DMS 273 (cell line): ENCODE data around the gene RANBP1.

Experiments
- DNase-seq: peaks from one replicate; lab custom pipeline; 2025; ENCODE audit not compliant: unreplicated experiment; lab: John Stamatoyannopoulos, UW

RANBP1 gene

DNA sequence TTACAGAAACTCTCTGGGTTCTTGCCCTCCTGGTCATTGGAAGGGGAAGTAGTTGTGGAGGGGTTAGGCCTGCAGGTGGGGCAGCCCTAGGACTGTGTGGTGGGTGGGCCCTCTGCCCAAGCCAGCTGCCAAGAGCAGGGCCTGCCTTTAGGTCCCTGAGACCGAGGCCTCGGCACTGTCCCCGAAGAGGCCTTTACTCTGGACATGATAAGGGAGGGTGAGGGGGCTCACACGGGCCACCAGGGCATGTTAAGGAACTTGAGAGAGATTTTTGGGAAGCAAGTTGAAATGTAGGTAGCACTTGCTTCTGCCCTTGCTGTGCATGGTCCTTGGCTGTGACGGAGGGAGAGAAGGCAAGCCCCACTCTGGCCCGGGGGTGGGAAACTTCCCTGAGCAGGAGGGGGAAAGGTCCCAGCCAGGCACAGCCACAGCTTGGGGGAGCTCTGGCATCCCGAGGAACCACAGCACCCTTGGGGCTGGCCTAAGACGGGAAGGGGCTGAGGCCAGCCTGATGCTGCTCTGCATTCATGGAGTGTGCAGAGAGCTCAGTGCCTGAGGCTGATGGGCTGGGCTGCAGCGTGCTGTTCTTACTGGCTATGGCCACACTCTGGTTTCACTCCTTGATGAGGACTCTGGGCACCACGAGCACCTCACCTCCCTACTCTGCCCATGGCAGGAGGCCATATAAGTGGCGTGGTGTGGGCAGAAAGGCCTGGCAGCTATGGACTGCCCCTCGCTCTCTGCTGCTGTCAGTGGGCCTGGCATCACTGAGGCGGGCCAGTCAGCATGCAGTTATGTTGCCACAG, 7.8 kb upstream of the RANBP1 start:
- DNase-seq, result no peak

DNA sequence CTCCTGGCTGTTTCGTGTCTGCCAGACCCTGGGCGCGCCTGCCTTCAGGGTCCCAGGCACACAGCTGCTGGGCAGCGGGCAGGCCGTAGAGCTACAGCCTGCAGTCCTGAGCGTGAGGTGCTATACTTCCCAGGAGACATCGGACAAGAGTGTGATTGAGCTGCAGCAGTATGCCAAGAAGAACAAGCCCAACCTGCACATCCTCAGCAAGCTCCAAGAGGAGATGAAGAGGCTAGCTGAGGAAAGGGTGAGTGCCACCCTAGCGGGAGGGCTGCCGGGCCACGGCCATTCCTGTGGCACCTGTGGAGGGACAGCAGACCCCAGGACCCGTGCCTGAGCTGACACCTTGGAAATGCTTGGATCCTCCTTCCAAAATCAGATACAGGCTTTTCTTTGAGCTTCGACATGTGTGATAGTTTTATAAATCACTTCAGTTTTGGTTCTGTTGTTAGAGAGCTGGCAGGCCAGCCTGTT, 7.1 kb upstream of the RANBP1 start:
- DNase-seq, result no peak

DNA sequence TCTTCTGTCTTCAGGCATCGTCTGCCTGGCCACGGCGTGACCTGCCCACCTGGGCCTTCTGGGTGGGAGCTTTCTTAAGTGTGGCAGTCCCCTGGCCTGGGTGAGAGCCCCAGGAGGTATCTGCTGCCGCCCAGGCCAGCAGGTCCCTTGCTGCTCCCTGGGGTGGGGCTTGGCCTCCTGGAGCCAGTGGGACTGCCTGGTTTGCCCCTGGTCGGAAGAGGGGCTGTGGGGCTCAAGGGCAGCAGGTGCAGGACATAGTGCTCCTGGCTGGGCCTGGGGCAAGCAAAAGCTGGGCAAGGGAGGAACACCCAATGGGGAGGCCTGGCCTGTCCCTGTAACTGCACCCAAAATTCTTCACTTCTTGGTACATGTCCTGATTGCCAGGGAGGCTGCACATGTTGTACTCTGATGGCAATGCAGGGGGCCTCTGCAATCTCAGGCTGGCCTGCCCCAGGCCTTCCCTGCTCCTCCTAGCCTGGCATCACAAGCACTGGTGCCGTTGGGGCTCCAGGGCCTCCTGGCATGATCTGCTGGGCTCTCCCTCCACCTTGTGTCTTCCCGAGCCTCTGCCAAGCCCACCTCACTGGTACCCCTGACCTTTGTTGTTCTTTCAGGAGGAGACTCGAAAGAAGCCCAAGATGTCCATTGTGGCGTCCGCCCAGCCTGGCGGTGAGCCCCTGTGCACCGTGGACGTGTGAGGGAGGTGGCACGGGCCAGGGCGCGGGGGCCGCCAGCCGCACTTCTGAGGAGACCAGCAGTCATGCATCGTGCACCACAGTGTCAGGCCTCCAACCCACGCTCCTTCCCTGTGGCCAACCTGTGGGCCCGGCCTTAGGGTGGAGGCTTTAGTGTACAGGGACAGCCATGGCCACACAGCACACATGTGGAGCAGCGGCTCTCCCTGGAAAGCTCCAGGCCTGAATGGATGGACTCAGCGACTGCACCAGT, 6.2 kb upstream of the RANBP1 start:
- DNase-seq, result no peak

DNA sequence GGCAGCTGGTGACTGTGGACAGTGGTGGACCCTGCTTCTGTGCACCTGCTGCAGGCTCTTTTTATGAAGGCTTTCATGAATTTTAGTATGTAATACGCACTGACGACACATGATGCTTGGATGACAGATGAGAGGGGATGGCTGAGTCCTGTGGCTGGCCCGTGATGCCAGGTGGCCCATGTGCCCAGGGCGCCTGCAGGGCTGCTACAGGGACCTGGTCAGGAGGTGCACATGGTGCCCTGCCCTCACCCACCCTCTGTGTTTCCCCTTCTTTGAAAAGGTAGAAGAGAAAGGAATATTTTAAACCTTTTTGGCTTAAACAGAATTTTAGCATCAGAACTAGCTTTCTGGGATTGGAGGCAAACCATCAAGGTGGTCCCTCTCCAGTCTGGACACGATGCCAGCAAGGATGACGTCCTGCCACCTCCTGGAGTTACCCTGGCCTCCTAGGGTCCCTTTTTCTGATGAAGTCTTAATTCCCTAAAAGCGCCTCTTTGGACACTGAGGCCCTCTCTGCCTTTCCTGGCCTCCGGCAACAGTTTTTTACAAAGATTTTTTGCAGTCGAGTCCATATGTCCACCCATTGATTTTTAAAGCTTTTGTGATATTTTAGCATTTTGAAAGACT, 5.4 kb upstream of the RANBP1 start:
- DNase-seq, result no peak

DNA sequence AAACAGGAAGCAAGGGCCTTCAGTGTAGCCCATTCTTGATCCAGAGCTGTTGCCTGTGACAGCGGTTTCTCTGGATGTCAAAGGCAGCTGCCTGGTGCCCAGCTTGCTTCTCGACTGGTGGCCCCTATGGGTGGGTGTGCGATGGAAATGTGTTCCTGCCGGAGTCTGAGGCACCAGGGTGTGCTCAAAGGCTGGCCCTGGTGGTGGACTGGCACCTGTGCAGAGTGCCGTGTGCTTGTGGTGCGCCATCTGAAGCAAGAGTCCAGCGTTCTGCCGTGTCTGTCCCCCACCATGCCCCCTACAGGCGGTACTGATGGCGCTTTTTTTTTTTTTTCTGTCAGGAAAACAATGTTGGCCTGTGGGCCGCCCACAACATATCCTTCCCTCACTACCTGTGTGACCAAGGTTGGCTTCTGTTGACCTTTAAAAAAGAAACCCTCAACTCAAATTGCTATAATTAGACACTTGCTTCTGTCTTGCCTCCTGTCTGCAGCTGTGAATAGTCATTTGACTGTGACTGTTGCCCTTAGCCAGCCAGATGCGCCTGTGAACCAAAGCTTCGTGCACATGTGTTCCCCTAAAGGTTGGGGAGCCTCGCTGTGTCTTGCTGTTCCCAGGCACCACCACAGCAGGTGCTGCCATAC, 4.7 kb upstream of the RANBP1 start:
- DNase-seq, result peak; percentile 74

DNA sequence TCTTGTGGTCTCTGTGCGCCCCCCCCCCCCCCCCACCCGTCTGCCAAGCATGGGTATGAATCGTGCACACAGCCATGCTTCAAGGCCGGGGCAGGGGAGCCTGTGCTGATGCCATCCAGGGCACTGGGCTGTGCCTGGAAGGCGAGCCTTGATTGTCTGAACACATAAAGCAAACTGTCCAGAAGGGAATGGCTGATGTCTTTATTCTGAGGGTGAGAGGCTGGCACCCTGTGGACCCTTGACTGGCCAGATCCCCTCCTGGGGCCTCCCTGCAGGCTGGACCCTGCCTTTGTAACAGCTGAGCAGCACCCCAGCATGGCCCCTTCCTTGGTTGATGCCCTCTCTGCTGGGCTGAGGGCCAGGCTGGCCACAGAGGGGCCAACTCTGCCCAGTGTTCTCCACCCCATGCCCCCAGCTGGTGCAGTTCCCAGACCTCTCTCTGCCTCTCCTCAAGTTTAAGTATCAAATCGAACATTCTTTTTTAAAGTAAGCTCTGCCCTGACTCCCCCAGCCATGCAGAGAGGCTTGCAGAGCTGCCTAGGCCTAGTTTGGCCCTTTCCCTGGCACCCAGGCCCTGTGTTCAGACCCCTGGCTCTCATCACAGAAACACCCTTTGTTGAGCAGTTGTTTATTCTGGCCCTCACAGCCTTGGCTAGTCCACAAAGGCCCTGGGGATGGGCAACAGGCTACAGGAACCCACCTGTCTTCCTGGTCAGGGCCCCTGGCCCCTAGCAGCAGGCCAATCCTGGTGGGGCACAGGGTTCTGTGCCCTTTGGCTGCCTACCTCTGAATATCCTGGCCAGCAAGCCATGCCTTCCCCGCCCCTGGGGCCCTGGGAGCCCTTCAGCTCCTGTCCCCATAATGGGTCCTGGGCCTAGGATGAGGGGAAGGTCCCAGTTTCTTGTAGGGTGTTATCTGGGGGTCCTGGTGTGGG, 3.9 kb upstream of the RANBP1 start:
- peak; percentile 54 for DNase-seq

DNA sequence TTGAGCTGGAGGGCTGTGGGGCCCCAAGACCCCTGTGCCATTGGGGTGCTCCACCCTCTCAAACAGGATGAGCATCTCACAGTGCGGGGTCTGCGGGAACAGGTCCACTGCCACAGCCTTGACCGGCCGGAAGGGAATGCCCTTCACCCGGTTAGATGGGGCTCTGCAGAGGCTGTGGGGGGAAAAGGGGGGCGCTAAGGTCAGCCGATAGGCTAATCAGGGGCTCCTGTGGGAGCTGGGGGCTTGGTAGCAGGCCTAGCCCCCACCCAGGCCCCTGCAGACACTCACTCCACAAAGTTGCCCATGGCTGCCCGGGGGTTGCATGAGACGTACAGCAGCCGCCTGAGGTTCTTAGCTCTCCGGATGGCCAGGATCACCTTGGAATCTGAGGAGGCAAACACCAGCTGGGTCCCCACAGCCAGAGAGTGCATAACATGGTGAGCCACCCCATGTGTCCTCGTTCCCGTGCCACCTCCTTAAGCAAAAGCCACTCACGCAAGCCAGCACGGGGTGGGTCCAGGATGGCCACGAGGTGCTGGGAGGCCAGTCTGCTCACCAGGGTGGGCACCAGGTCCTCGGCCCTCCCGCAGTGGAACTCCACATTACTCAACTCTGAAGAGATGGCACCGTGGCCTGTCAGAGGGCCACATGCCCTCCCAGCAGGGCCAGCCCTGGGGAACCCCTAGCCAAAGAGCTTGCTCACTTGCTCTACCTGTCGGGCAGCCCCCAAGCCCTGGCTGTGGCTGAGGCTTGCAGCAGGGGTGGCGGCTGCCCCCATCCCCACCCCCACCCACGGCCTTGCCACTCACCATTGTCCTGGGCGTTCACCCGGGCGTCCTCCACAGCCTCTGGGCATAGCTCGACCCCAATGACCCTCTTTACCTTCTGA, 3.0 kb upstream of the RANBP1 start:
- DNase-seq, result no peak

DNA sequence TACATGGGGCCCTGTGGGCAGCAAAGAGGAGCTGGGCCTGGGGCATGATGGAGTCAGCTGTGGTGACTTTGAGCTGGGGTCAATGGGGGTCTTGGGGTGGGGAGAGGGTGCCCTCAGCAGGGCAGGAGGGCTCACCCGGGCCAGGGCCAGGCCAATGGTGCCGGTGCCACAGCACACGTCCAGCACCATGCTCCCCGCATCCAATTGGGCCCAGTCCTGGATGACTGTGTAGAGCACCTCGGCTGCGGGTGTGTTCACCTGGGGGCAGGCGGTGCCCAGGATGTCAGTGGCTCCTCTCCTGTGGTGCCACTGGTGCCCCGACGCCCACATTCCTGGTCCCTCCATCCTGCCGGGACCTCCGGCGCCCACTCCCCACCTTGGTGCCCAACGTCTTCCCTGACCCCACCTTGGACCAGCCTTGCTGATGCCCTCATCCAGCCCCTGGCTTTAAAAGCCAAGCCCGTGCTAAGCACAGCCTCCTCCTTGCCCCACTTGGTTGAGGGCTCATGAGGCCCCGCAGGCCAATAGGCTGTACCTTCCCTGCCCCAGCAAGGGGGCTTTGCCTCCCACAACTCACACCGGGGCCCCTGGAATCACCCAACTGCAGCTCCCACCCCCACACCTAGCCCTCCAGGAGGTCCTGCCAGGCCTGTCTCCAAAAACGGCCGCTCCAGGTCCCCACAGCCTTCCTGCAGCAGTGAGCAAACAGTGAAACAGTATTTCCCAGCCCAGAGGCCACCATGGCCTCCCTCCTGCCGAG, 2.2 kb upstream of the RANBP1 start:
- no peak for DNase-seq

DNA sequence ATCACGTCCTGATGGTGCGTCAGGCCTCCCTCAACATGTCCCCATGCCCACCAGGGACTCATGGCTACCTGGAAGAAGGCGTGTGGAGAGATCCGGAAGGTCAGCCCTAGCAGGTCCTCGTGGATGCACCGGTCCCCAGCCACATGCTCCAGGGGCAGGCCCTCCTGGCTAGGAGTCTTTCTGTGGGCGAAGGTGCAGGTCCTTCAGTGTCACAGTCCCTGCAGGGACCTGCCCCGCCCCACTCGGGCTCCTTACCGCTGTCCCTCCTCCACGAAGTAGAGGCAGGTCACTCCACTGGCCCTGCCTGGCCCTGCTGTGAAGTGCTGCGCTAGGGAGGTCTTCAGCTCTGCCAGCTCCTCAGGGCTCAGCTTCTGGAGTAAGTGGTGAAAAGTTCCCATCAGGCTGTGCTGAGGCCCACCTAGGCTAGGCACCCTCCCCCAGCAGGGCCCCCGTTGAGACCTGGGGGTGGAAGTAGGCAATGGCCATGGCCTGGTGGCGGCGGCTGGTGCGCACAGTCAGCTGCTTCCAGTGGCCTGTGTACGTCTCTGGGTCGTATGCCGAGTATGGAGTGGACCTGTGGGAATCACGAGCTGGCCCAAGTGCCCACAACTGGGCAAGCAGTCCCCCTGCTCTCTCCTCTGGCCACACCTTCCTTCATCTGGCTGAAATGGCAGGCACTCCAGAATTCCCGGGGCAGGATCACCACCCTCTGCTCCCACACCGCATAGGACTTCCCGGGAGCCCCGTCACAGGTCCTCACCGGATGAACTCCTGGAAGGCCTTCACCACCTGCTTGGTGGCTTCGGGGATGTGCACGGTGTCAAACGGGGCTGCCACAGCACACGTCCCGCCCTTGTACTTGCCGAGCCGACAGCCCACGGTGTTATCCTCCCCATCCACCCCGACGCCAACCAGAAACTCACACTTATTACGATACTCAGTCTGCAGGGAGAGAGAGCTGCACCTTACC, 1.1 kb upstream of the RANBP1 start:
- DNase-seq, result no peak

DNA sequence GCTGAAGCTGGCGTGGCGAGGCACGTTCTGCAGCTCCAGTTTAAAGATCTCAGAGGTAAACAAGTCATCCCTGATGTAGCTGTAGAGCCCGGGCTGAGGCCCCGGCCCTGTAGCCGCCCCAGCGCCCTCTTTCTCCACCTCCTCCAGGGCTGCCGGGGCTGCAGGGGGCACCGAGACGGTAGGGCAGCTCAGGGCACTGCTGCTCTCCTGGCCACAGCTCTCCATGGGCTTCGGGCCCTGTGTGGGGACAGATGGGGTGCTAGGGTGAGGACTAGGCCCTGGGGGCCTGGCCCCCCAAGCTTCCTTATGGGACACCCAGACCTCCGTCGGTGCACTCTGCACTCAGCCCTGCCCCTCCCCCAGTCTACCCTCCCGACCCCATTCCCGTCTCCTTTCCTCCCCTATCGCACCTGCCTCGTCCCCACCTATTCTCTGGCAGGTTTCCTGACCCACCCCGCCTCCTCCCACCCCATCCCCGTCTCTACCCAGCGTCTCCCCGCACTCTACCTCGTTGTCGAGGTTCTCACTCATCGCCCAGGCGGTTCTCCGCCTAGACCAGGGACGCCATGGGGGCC, 559 bp downstream of the RANBP1 start:
- peak; percentile 57 for DNase-seq

DNA sequence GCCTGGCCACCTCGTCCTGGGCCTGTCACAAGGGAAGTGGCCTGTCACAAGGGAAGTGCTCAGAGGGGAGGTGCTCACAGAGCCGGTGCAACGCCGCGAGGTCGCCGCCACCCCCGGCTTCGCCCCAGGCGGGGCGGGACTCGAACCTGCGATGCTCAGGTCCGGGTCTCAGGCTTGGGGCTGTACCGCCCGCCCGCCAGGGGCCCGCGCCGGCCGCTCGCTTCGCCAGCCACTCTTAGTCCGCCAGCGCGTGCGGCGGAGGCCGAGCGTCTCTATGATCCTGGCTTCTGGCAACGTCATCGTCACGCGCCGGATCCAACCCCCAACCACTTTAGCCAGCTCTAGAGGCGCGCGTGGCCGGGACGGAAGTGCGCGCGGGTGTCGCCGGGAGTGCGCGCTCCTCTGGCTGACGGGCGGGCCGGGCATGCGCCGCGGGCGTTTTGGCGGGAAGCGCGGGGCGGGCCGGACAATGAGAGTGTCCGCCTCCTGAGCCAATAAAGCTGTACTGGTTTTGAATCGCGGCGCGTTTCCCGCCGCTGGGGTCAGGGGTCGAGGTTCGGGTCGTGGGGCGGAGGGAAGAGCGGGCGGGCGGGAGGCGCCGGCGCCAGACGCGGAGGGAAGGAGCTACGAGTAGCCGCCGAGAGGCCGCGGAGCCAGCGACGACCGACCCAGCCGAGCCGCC, 1.2 kb downstream of the RANBP1 start, which contains the start of gene TRMT2A:
TSS of gene TRMT2A (minus strand) at position 276 of the 682 bp plus-strand sequence. CDS start 320 bp downstream, outside the sequence.
- DNase-seq, result peak; percentile 98

DNA sequence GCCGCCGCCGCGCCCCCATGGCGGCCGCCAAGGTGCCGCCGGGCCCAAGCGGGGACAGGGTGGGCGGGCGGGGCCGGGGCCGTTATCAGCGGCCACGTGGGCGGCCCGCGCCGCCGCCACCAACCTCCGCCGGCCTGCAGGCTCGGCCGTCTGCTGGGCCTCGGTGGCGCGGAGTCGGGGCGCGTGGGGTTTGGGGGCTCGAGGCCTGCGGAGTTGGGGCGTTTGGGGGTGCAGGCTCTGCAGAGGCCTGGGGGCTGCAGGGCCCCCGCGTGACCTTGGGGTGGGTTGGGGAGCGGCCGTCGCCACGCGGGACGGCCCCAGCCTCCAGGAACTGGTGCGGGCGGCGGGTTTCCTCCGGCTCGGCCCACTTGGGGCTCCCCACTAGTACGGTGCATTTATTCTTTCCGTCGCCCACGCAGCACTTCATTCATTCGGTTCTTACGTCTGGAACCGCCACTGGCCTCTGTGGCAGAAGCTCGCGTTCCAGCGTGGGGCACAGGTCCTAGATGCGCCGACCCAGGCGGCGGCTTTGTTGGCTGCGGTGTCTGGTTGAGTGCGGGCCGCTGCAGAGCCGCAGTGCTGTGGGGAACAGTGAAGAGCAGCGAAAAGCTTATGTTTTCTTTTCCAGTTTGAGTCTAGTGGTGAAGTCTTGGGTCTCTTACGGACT, 1.9 kb downstream of the RANBP1 start:
- DNase-seq, result peak; percentile 44

DNA sequence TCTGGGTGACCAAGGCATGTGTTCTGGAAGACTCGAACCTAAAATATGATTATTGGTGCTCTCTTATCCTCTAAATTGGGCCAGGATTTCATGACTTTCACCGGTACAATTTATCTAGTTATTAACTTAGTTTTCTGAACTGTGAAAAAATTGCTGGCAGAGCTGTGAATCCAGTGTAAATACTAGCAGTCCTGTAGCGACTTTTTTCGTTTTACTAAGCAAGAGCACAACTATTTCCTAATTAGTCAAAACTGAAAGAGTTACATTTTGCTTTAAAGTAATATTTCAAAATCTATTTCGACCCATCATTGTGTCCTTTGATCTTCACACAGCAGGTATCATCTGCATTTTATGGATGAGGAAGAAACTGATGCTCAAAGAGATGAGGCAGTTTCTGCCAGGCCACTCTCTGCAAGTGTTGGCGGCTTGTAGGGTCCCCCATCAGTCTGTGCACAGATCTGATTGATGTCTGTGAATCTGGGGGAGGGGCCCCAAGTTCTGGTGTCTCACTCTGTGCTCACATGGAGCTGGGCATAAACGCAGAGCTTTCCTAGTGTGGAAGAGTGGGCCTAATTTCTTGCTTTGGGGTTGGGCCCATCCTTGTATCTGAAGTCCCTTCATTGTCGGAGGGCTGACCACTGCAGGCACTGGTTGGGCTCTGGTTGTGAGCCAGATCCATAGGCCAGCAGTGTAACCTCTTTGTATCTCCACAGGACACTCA, 2.6 kb downstream of the RANBP1 start:
- peak; percentile 26 for DNase-seq

DNA sequence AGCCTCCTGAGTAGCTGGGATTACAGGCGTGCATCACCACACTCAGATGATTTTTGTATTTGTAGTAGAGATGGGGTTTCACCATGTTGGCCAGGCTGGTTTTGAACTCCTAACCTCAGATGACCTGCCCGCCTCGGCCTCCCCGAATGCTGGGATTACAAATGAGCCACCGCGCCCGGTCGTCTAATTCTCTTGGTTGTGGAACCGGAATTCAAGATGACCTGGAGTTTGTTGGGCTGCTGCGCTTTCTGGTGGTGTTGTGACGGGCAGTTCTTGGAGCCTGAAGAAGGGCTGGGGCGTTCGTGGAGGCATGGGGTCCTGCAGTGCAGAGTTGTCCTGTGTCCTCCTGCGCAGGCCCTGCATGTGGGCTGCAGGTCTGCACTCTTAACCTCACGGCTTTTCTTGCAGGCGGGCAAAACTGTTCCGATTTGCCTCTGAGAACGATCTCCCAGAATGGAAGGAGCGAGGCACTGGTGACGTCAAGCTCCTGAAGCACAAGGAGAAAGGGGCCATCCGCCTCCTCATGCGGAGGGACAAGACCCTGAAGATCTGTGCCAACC, 6.0 kb downstream of the RANBP1 start:
- DNase-seq, result no peak
